Endothelial cell of umbilical vein (primary cell): ENCODE data around the gene TM9SF4. TPM values are rescaled to one million over a fixed set of nuclear protein-coding genes. Genes with fewer than 3 reads are reported as not detected.
A peak's percentile ranks its signal among the peaks of the same experiment; 100 is the strongest.

ENCODE experiments used
- BruUV-seq: library from RNA; stranded (reverse); fragments of 400-500 nt; replicated peaks from 2 replicates; lab custom pipeline; 2021; lab: Mats Ljungman, UMichigan
- CTCF ChIA-PET: fragments of 300-600, 350-600 bp; sonication (Branson Sonifier 250); formaldehyde crosslinking; loops from one replicate; lab custom pipeline; 2021; ENCODE audit warnings: antibody characterized with exemption, inconsistent platforms; lab: Charles Lee
- POLR2A ChIA-PET: fragments of 300-600, 350-600 bp; sonication (Branson Sonifier 250); formaldehyde crosslinking; loops from one replicate; lab custom pipeline; 2021; ENCODE audit warnings: antibody characterized with exemption, inconsistent platforms; lab: Charles Lee
- DNase-seq: peaks from one replicate; pipeline ENCODE4 v3.0.0-alpha.2; 2011; ENCODE audit warnings: low read depth, low spot score
- FAIRE-seq: peaks from 2 replicates; lab custom pipeline; 2011; peaks lifted over from hg19 to GRCh38; lab: Jason Lieb, UNC
- H2AFZ ChIP-seq: 2 replicates; pipeline ENCODE4 v1.6.0; 2012; ENCODE audit warnings: low read depth, low read length, control low read depth, inconsistent platforms
- H3K27ac ChIP-seq: 2 replicates; pipeline ENCODE4 v1.5.1; 2011; ENCODE audit warnings: low read depth, mild to moderate bottlenecking, control low read depth, low read length, moderate library complexity; ENCODE audit not compliant: insufficient read depth
- H3K27me3 ChIP-seq, 2 experiments: 2 replicates each; pipeline versions ENCODE4 v1.6.0 to v1.6.1; 2011; ENCODE audit warnings: low read length in 2 of 2, mixed read lengths in 1 of 2; ENCODE audit not compliant: control insufficient read depth in 2 of 2, insufficient read depth in 2 of 2
- H3K36me3 ChIP-seq, 2 experiments: 2 replicates in 1 of 2; 3 replicates in 1 of 2; pipeline ENCODE4 v1.5.1; 2011; ENCODE audit warnings: low read length in 2 of 2, mild to moderate bottlenecking in 1 of 2, moderate library complexity in 1 of 2; ENCODE audit not compliant: control insufficient read depth in 2 of 2, insufficient read depth in 2 of 2; ENCODE audit errors: extremely low read depth in 1 of 2
- H3K4me1 ChIP-seq: 3 replicates; pipeline ENCODE4 v1.5.1; 2011; ENCODE audit warnings: mild to moderate bottlenecking, low read length; ENCODE audit not compliant: control insufficient read depth, insufficient read depth; ENCODE audit errors: extremely low read depth
- H3K4me2 ChIP-seq: 2 replicates; pipeline ENCODE4 v1.6.1; 2011; ENCODE audit warnings: low read length, control low read depth, mixed read lengths; ENCODE audit not compliant: insufficient read depth
- H3K4me3 ChIP-seq, 3 experiments: fragments of 200-600 bp in 1 of 3; sonication (generic), shearing (Covaris generic) in 1 of 3; replicated peaks in 1 of 3; 2 replicates each; pipeline ENCODE4 v1.5.1; 2011 to 2016; ENCODE audit warnings: control low read depth in 3 of 3, low read length in 3 of 3, mild to moderate bottlenecking in 2 of 3, inconsistent platforms in 1 of 3, low read depth in 1 of 3, moderate library complexity in 1 of 3; ENCODE audit not compliant: insufficient read depth in 1 of 3
- H3K79me2 ChIP-seq: 2 replicates; pipeline ENCODE4 v1.6.0; 2012; ENCODE audit warnings: low read length, inconsistent platforms; ENCODE audit not compliant: control insufficient read depth, insufficient read depth
- H3K9ac ChIP-seq: replicated peaks from 2 replicates; pipeline ENCODE3; 2011; ENCODE audit warnings: low read length, control low read depth; ENCODE audit not compliant: insufficient read depth; ENCODE audit errors: extremely low read depth
- H3K9me1 ChIP-seq: replicated peaks from 3 replicates; pipeline ENCODE4 v1.6.0; 2011; ENCODE audit warnings: mild to moderate bottlenecking, low read length; ENCODE audit not compliant: control insufficient read depth, insufficient read depth; ENCODE audit errors: extremely low read depth
- H3K9me3 ChIP-seq: replicated peaks from 2 replicates; pipeline ENCODE4 v1.5.1; 2012; ENCODE audit warnings: low read length, inconsistent platforms; ENCODE audit not compliant: control insufficient read depth, insufficient read depth
- H4K20me1 ChIP-seq: replicated peaks from 2 replicates; pipeline ENCODE3; 2011; ENCODE audit warnings: mild to moderate bottlenecking, low read length; ENCODE audit not compliant: control insufficient read depth, insufficient read depth; ENCODE audit errors: extremely low read depth
- FOS ChIP-seq: IDR thresholded peaks from 2 replicates; pipeline ENCODE4 v1.6.1; 2011; ENCODE audit warnings: mild to moderate bottlenecking, low read length, moderate library complexity, borderline replicate concordance; ENCODE audit not compliant: insufficient read depth
- MAX ChIP-seq: IDR thresholded peaks from 2 replicates; pipeline ENCODE4 v1.6.1; 2011; ENCODE audit not compliant: insufficient read depth, insufficient read length
- POLR2AphosphoS5 ChIP-seq: IDR thresholded peaks from 2 replicates; pipeline ENCODE4 v1.6.1; 2012; ENCODE audit warnings: low read depth, mild to moderate bottlenecking, control low read depth, low read length, moderate library complexity; ENCODE audit not compliant: insufficient read depth
- dilution Hi-C: fragments of 300-500 bp; cut with MboI; formaldehyde crosslinking; loops from one replicate; pipeline ENCODE4 v1.15.0; 2019; ENCODE audit warnings: low sequenced_read_pairs; ENCODE audit not compliant: extremely low pct_ligation_motif_present
- intact Hi-C: fragments of 100-400 bp; cut with micrococcal nuclease; formaldehyde crosslinking; loops from one replicate; pipeline ENCODE4 v1.10.0; 2022
- polyA plus RNA-seq, 4 experiments: library from polyadenylated mRNA; depleted of rRNA in 3 of 4; stranded (reverse) in 3 of 4; unstranded in 1 of 4; fragments of >200 nt; gene quantifications; 2 replicates each; pipeline versions ENCODE4 v1.2.1 to v1.2.3, GENCODE V29; 2011 to 2012; ENCODE audit warnings: missing spikeins in 1 of 4
- total RNA-seq: library from RNA; stranded (reverse); gene quantifications from 2 replicates; pipeline ENCODE4 v1.2.3, GENCODE V29; 2021
- TF ChIP-seq, protein P1 (sequence below), 2 donors: IDR thresholded peaks; 1 replicate in 1 of 2; 2 replicates in 1 of 2; pipeline ENCODE4 v1.5.1; 2011; ENCODE audit warnings: low read length in 2 of 2, mild to moderate bottlenecking in 2 of 2, moderate library complexity in 2 of 2, control low read depth in 1 of 2, inconsistent platforms in 1 of 2, low read depth in 1 of 2; ENCODE audit not compliant: insufficient read depth in 1 of 2; ENCODE audit errors: extremely low read depth in 1 of 2

Gene TM9SF4
- total and polyA plus RNA-seq, 2 donors (not counting 3 experiments of a cell fraction or from before 2014, with no cell fraction given), result 46.4 to 61.9 TPM

DNA sequence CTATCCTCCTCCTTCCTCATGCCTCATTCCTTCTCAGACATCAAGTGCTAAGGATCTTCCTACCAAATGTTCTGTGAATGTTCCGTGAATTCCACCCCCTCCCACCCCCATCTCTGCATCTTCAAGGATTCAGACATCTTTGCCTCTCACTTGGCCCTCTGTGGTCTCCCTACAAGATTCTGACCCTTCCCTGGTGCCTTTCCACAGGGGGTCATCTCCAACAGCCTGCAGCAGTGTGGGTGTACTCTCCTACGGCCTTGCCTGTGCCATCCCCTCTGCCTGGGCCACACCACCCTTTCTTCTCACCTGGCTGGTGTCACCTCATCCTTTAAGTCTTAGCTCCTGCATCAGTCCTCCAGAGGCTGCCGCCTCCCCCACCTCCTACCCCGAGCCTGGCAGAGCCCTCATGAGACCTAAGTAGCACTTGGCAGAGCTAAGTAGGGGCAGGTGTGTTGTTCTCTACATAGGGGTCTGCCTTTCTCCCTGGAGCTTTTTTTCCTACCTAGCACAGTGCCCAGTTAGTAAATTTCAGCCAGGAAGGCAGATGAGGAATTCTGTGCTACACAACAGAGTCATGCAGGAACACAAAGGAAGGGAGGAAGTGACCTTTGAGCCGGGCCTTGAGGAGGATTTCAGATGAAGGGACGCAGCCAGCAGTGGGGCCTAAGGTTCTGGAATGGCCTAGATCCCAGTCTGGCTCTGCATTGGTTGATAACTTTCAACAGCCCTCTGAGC, 43.1 kb downstream of the TM9SF4 start:
- intact Hi-C loops, result no loop called here
- FAIRE-seq (peak; percentile 90), DNase-seq (peak; percentile 52)
- Histone ChIP-seq H2AFZ (no peak overlapping the region), H3K4me2 (no peak overlapping the region), H3K9me1 (no peaks in the 10 kb centered on the region), H4K20me1 (no peaks in the 10 kb centered on the region), H3K9me3 (no peaks in the 10 kb centered on the region), H3K36me3 (peaks cover 2 to 25% of the 10 kb centered on the region in 2 experiments), H3K27me3 (no peaks in the 10 kb centered on the region), H3K9ac (no peak overlapping the region), H3K4me1 (peaks cover 25% of the 10 kb centered on the region), H3K79me2 (no peaks in the 10 kb centered on the region), H3K4me3 (no peak overlapping the region), H3K27ac (peak overlapping the region; percentile 40)
- TF ChIP-seq, protein P1, sequence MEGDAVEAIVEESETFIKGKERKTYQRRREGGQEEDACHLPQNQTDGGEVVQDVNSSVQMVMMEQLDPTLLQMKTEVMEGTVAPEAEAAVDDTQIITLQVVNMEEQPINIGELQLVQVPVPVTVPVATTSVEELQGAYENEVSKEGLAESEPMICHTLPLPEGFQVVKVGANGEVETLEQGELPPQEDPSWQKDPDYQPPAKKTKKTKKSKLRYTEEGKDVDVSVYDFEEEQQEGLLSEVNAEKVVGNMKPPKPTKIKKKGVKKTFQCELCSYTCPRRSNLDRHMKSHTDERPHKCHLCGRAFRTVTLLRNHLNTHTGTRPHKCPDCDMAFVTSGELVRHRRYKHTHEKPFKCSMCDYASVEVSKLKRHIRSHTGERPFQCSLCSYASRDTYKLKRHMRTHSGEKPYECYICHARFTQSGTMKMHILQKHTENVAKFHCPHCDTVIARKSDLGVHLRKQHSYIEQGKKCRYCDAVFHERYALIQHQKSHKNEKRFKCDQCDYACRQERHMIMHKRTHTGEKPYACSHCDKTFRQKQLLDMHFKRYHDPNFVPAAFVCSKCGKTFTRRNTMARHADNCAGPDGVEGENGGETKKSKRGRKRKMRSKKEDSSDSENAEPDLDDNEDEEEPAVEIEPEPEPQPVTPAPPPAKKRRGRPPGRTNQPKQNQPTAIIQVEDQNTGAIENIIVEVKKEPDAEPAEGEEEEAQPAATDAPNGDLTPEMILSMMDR (IDR thresholded peaks at IDR 0.05; ENCODE audit: extremely low read depth in 1 of 2, insufficient read depth in 1 of 2, low read depth in 1 of 2, low read length in 2 of 2), result no peak
- TF ChIP-seq POLR2AphosphoS5 (peak; percentile 11), FOS (no peak), MAX (no peak)
- ChIA-PET POLR2A (no interaction called here), CTCF (interaction anchor here (0.9 to 1.4 kb wide), 3 partner anchors 9 to 500 kb away, joined by 3 to 6 read pairs (median 3); no protein-coding TSS in a partner anchor)
- no TSS peak for BruUV-seq
- dilution Hi-C loops, result no loop called here
